Esophagus muscularis mucosa (tissue), 3 donors: ENCODE data around the gene PDCD6IP.
A peak's percentile ranks its signal among the peaks of the same experiment; 100 is the strongest.

Experiments
- POLR2A ChIP-seq: fragments of 450-650 bp; IDR thresholded peaks from one replicate; pipeline ENCODE4 v1.6.1; 2017; ENCODE audit warnings: antibody characterized with exemption, moderate library complexity, mild to moderate bottlenecking, low read depth
- POLR2AphosphoS5 ChIP-seq, 2 donors: sonication (generic); formaldehyde crosslinking; IDR thresholded peaks; one replicate each; pipeline ENCODE4 v1.6.1; 2017; ENCODE audit warnings: antibody characterized with exemption in 2 of 2
- TF ChIP-seq, protein P1 (sequence below), 3 experiments: fragments of 200-600 bp in 2 of 3; fragments of 450-650 bp in 1 of 3; sonication (generic) in 2 of 3; IDR thresholded peaks; one replicate each; pipeline ENCODE4 v1.5.1; 2017 to 2019; ENCODE audit warnings: antibody characterized with exemption in 3 of 3, mild to moderate bottlenecking in 2 of 3, moderate library complexity in 1 of 3

DNA sequence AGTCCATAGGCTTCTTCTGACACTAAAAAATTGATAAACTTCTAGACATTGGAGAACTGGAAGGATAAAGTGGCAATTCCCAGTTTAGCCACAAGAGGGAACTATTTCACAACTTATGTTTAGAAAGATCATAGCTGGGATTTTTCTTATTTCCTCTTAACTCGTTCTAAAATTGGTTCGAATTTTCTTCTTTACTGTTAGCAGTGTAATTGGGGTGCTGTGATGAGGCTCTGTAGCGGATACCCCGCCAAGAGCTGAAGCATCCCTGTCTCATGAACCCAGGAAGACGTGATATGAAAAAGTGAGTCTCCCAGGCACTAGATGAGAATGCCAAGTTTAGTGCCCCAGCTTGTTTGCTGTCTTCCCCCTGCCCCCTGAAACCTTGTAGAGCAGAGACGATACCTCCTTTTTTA lies 85.1 kb downstream of the PDCD6IP start:
- TF ChIP-seq POLR2A (no peak), POLR2AphosphoS5 (IDR thresholded peaks at IDR 0.05) (no peak)
- TF ChIP-seq, protein P1, sequence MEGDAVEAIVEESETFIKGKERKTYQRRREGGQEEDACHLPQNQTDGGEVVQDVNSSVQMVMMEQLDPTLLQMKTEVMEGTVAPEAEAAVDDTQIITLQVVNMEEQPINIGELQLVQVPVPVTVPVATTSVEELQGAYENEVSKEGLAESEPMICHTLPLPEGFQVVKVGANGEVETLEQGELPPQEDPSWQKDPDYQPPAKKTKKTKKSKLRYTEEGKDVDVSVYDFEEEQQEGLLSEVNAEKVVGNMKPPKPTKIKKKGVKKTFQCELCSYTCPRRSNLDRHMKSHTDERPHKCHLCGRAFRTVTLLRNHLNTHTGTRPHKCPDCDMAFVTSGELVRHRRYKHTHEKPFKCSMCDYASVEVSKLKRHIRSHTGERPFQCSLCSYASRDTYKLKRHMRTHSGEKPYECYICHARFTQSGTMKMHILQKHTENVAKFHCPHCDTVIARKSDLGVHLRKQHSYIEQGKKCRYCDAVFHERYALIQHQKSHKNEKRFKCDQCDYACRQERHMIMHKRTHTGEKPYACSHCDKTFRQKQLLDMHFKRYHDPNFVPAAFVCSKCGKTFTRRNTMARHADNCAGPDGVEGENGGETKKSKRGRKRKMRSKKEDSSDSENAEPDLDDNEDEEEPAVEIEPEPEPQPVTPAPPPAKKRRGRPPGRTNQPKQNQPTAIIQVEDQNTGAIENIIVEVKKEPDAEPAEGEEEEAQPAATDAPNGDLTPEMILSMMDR (IDR thresholded peaks at IDR 0.05), result peak; percentile 74 to 91 (median 85)
